GM12891 (cell line): ENCODE measurements around the gene TMIGD2.

Experiments used
- POLR2A ChIP-seq: IDR thresholded peaks from 2 replicates; pipeline ENCODE4 v1.6.1; 2011; ENCODE audit warnings: low read depth, low read length, control low read depth
- POLR2AphosphoS5 ChIP-seq: IDR thresholded peaks from 2 replicates; pipeline ENCODE4 v1.6.1; 2011; ENCODE audit warnings: low read depth, low read length, control low read depth
- POU2F2 ChIP-seq: IDR thresholded peaks from 2 replicates; pipeline ENCODE4 v1.6.1; 2011; ENCODE audit warnings: low read depth, mild to moderate bottlenecking, control low read depth, low read length, moderate library complexity
- SPI1 ChIP-seq: IDR thresholded peaks from 2 replicates; pipeline ENCODE4 v1.6.1; 2011; ENCODE audit warnings: low read depth, low read length, control low read depth
- TAF1 ChIP-seq: IDR thresholded peaks from 2 replicates; pipeline ENCODE4 v1.6.1; 2011; ENCODE audit warnings: low read depth, low read length, control low read depth

DNA sequence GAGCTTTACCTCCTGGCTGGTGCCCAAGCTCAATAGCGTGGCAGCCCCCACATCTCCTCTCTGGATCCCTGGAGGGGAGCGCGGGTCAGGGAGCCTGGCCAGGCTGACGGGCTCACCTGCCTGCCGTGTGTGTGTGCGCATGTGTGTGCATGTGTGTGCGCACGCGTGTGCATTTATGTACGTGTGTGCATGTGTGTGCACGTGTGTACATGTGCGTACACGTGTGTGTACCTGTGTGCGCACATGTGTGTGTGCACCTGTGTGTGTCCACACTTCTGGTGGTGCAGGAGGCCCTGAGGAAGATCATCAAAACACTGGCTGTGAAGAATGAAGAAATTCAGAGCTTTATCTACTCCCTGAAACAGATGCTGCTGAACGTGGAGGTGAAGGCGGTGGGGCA is 3.5 kb upstream of the TMIGD2 start:
- TF ChIP-seq POLR2AphosphoS5 (no peak), POLR2A (no peak), TAF1 (no peak), SPI1 (no peak), POU2F2 (no peak)
